ENCODE measurements around the gene ASMTL. TPM values are rescaled to one million over a fixed set of nuclear protein-coding genes. Genes with fewer than 3 reads are reported as not detected.

ASMTL gene
- total and polyA plus RNA-seq, 4 donors = 26.7 to 56.1 (median 31.8) TPM

GRCh38 chrX:1465286-1466231 is 12.8 kb upstream of the ASMTL start:
- WGBS, 2 donors = 37 to 39% methylated on average over 70 to 75 of the region's 75 CpGs
- H3K4me1 ChIP-seq (ENCODE audit: control insufficient read depth in 1 of 2, insufficient read depth in 2 of 2, low read length in 2 of 2) = no peaks in the 10 kb centered on the region
- H3K36me3 ChIP-seq (ENCODE audit: control insufficient read depth in 1 of 2, insufficient read depth in 2 of 2, low read length in 1 of 2) = no peaks in the 10 kb centered on the region
- DNase-seq (peak in 1 of 2 donors; percentile 67), ATAC-seq (ENCODE audit: low FRiP score) (no peak)
- H3K4me3 ChIP-seq (ENCODE audit: low read length in 2 of 2) = no peak overlapping the region
- H3K9me3 ChIP-seq (ENCODE audit: control insufficient read depth, low read length) = no peaks in the 10 kb centered on the region
- intact Hi-C loops (cut with DNase I) = no loop called here
- H3K27me3 ChIP-seq (ENCODE audit: control insufficient read depth in 1 of 2, insufficient read depth in 2 of 2, low read length in 1 of 2) = no peaks in the 10 kb centered on the region
- no peak overlapping the region for H3K27ac ChIP-seq (ENCODE audit: low read depth in 1 of 2, low read length in 2 of 2)

GRCh38 chrX:1464971-1465285 is 12.2 kb upstream of the ASMTL start:
- WGBS, 2 donors = 65 to 73% methylated on average over 12 of the region's 12 CpGs
- intact Hi-C loops (cut with DNase I) = no loop called here
- no peaks in the 10 kb centered on the region for H3K4me1 ChIP-seq (ENCODE audit: control insufficient read depth in 1 of 2, insufficient read depth in 2 of 2, low read length in 2 of 2)

GRCh38 chrX:1464041-1464970 is 11.6 kb upstream of the ASMTL start:
- Histone ChIP-seq H3K27me3 (ENCODE audit: control insufficient read depth in 1 of 2, insufficient read depth in 2 of 2, low read length in 1 of 2) (no peaks in the 10 kb centered on the region), H3K27ac (ENCODE audit: low read depth in 1 of 2, low read length in 2 of 2) (no peak overlapping the region), H3K9me3 (ENCODE audit: control insufficient read depth, low read length) (no peaks in the 10 kb centered on the region), H3K36me3 (ENCODE audit: control insufficient read depth in 1 of 2, insufficient read depth in 2 of 2, low read length in 1 of 2) (no peaks in the 10 kb centered on the region), H3K4me1 (ENCODE audit: control insufficient read depth in 1 of 2, insufficient read depth in 2 of 2, low read length in 2 of 2) (no peaks in the 10 kb centered on the region), H3K4me3 (ENCODE audit: low read length in 2 of 2) (no peak overlapping the region)
- ATAC-seq (ENCODE audit: low FRiP score) (no peak), DNase-seq (peak in 1 of 2 donors; percentile 61)
- intact Hi-C loops (cut with DNase I) = no loop called here
- WGBS, 2 donors = 67 to 76% methylated on average over 24 of the region's 24 CpGs

More at GRCh38 chrX:1464971-1465285, 12.2 kb upstream of the ASMTL start:
- Histone ChIP-seq H3K27me3 (ENCODE audit: control insufficient read depth in 1 of 2, insufficient read depth in 2 of 2, low read length in 1 of 2) (no peaks in the 10 kb centered on the region), H3K4me3 (ENCODE audit: low read length in 2 of 2) (no peak overlapping the region), H3K36me3 (ENCODE audit: control insufficient read depth in 1 of 2, insufficient read depth in 2 of 2, low read length in 1 of 2) (no peaks in the 10 kb centered on the region), H3K27ac (ENCODE audit: low read depth in 1 of 2, low read length in 2 of 2) (no peak overlapping the region), H3K9me3 (ENCODE audit: control insufficient read depth, low read length) (no peaks in the 10 kb centered on the region)
- ATAC-seq (ENCODE audit: low FRiP score) (no peak), DNase-seq (peak in 1 of 2 donors; percentile 31)

GRCh38 chrX:1463581-1463980 is 10.9 kb upstream of the ASMTL start:
- 70 to 73% methylated on average over 5 of the region's 5 CpGs for WGBS, 2 donors
- Histone ChIP-seq H3K27me3 (ENCODE audit: control insufficient read depth in 1 of 2, insufficient read depth in 2 of 2, low read length in 1 of 2) (no peaks in the 10 kb centered on the region), H3K27ac (ENCODE audit: low read depth in 1 of 2, low read length in 2 of 2) (no peak overlapping the region), H3K4me1 (ENCODE audit: control insufficient read depth in 1 of 2, insufficient read depth in 2 of 2, low read length in 2 of 2) (no peaks in the 10 kb centered on the region), H3K4me3 (ENCODE audit: low read length in 2 of 2) (no peak overlapping the region), H3K36me3 (ENCODE audit: control insufficient read depth in 1 of 2, insufficient read depth in 2 of 2, low read length in 1 of 2) (no peaks in the 10 kb centered on the region), H3K9me3 (ENCODE audit: control insufficient read depth, low read length) (no peaks in the 10 kb centered on the region)
- ATAC-seq (ENCODE audit: low FRiP score) (no peak), DNase-seq (peak in 1 of 2 donors; percentile 23)
- intact Hi-C loops (cut with DNase I) = no loop called here

- Histone ChIP-seq H3K27ac (ENCODE audit: low read depth in 1 of 2, low read length in 2 of 2) (no peak overlapping the region), H3K4me1 (ENCODE audit: control insufficient read depth in 1 of 2, insufficient read depth in 2 of 2, low read length in 2 of 2) (no peaks in the 10 kb centered on the region), H3K27me3 (ENCODE audit: control insufficient read depth in 1 of 2, insufficient read depth in 2 of 2, low read length in 1 of 2) (no peaks in the 10 kb centered on the region), H3K9me3 (ENCODE audit: control insufficient read depth, low read length) (no peaks in the 10 kb centered on the region), H3K4me3 (ENCODE audit: low read length in 2 of 2) (no peak overlapping the region), H3K36me3 (ENCODE audit: control insufficient read depth in 1 of 2, insufficient read depth in 2 of 2, low read length in 1 of 2) (no peaks in the 10 kb centered on the region)
- ATAC-seq (ENCODE audit: low FRiP score) = peak; percentile 19
- DNase-seq = peak in 1 of 2 donors; percentile 40
- WGBS, 2 donors = 64 to 66% methylated on average over 19 of the region's 19 CpGs
- intact Hi-C loops (cut with DNase I) = no loop called here
Observed at GRCh38 chrX:1462596-1463251, 10.0 kb upstream of the ASMTL start.

- Histone ChIP-seq H3K36me3 (ENCODE audit: control insufficient read depth in 1 of 2, insufficient read depth in 2 of 2, low read length in 1 of 2) (no peaks in the 10 kb centered on the region), H3K27me3 (ENCODE audit: control insufficient read depth in 1 of 2, insufficient read depth in 2 of 2, low read length in 1 of 2) (no peaks in the 10 kb centered on the region), H3K9me3 (ENCODE audit: control insufficient read depth, low read length) (no peaks in the 10 kb centered on the region), H3K4me1 (ENCODE audit: control insufficient read depth in 1 of 2, insufficient read depth in 2 of 2, low read length in 2 of 2) (no peaks in the 10 kb centered on the region), H3K27ac (ENCODE audit: low read depth in 1 of 2, low read length in 2 of 2) (no peak overlapping the region), H3K4me3 (ENCODE audit: low read length in 2 of 2) (no peak overlapping the region)
- intact Hi-C loops (cut with DNase I) = no loop called here
- no peak for ATAC-seq (ENCODE audit: low FRiP score)
- no peak for DNase-seq
Observed at GRCh38 chrX:1462110-1462509, 9.4 kb upstream of the ASMTL start.

- Histone ChIP-seq H3K27me3 (ENCODE audit: control insufficient read depth in 1 of 2, insufficient read depth in 2 of 2, low read length in 1 of 2) (no peaks in the 10 kb centered on the region), H3K36me3 (ENCODE audit: control insufficient read depth in 1 of 2, insufficient read depth in 2 of 2, low read length in 1 of 2) (no peaks in the 10 kb centered on the region), H3K9me3 (ENCODE audit: control insufficient read depth, low read length) (no peaks in the 10 kb centered on the region), H3K4me1 (ENCODE audit: control insufficient read depth in 1 of 2, insufficient read depth in 2 of 2, low read length in 2 of 2) (no peaks in the 10 kb centered on the region), H3K4me3 (ENCODE audit: low read length in 2 of 2) (no peak overlapping the region), H3K27ac (ENCODE audit: low read depth in 1 of 2, low read length in 2 of 2) (no peak overlapping the region)
- ATAC-seq (ENCODE audit: low FRiP score) (no peak), DNase-seq (no peak)
- WGBS, 2 donors = 65% methylated on average over 3 of the region's 3 CpGs
- intact Hi-C loops (cut with DNase I) = loop anchor here (5.0 to 10.0 kb wide), 4 partner anchors 461 to 1359 kb away; no protein-coding TSS in a partner anchor
Observed at GRCh38 chrX:1455948-1456280, 3.2 kb upstream of the ASMTL start.

GRCh38 chrX:1453951-1454785 is 1.5 kb upstream of the ASMTL start:
- Histone ChIP-seq H3K27me3 (ENCODE audit: control insufficient read depth in 1 of 2, insufficient read depth in 2 of 2, low read length in 1 of 2) (no peaks in the 10 kb centered on the region), H3K36me3 (ENCODE audit: control insufficient read depth in 1 of 2, insufficient read depth in 2 of 2, low read length in 1 of 2) (no peaks in the 10 kb centered on the region), H3K27ac (ENCODE audit: low read depth in 1 of 2, low read length in 2 of 2) (no peak overlapping the region), H3K4me3 (ENCODE audit: low read length in 2 of 2) (peak overlapping the region; percentile 31 to 72), H3K9me3 (ENCODE audit: control insufficient read depth, low read length) (no peaks in the 10 kb centered on the region), H3K4me1 (ENCODE audit: control insufficient read depth in 1 of 2, insufficient read depth in 2 of 2, low read length in 2 of 2) (no peaks in the 10 kb centered on the region)
- ATAC-seq (ENCODE audit: low FRiP score) = peak; percentile 65
- intact Hi-C loops (cut with DNase I) = loop anchor here (1.0 to 10.0 kb wide), 5 partner anchors 62 to 1361 kb away; partner anchors contain the start of genes AKAP17A (in 2 of the 2) and SLC25A6 (in 2 of the 2)
- WGBS, 2 donors = 2 to 3% methylated on average over 31 to 45 of the region's 45 CpGs
- DNase-seq = peak; percentile 93 to 97

Data from aorta (tissue), 5 donors.